Hematopoietic multipotent progenitor cell treated with erythropoietin and hydrocortisone succinate and interleukin-3 and kit ligand, for 17 days (in vitro differentiated cells): Measurements from ENCODE around the gene CTNNBL1.

Experiments
- DNase-seq: peaks from one replicate; pipeline ENCODE4 v3.0.0-alpha.2; 2015; ENCODE audit warnings: low spot score

The CTNNBL1 gene

DNA sequence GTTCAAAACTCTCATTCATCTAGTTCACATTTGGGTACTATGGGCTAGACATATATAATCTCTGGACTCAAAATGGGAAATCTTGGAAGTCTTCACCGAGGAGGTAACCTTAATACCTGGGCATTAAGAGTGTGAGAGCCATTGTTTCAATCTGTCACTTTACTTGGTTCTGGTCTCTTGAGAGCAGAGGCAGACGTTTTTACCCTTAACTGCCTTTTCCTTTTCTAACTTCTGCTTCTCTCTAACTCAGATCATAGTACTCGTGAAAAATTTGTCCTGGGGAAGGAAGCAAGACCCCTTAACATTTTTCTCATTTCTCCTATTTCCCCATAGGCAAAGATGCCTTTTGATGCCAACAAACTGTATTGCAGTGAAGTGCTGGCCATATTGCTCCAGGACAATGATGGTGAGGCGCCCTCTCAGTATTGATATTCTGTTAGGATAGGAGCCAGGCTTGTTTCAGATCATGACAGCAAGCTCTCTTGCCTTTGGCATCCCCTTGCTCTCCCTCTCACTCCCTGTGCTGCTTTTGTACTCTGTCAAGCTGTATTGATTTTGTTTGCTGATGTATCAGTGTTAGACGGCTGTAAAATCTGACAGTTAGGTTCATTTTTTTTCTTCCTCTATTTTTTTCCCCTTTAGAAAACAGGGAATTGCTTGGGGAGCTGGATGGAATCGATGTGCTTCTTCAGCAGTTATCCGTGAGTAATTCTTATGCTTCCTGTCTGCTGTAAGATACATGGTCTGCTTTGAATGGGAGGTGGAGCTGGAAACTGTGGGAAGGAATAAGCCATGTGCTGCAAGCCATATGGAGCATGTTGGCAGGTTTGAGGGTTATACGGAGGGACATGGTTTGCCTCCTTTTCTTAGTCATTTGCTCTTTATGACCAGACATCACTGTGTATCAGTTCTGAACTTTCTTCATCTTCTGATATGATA lies 83.5 kb downstream of the CTNNBL1 start:
- no peak for DNase-seq

DNA sequence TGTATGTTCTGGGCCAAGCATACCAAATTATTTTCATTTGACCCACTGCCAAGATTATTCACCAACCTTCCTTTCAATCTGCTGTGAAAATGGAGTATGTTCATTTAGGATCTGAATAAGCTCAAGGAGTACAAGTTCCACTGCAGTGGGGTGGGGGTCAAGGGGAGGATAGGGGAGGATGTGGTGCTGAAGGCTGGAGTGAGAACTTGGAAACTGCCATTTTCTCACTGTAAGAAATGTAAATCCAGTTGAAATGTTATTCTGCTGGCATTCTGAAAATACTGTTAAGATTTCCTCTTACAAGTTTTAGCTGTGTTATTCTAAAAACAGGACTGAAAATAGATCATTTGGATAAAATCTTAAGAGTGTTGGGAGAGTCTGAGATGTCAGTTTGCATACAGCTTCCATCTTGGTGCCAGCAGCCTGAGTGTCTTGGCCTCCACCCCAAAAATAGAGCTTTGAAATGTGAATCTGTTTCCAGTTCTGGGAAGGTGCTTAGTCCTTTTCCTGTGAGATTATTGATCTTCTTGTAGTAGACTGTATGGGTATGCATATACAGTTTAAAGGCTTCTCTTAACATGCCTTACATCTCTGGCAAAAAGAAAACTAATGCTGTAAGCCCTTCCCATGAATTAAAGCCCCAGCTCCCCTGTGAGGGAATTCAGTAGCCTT lies 84.3 kb downstream of the CTNNBL1 start:
- no peak for DNase-seq

DNA sequence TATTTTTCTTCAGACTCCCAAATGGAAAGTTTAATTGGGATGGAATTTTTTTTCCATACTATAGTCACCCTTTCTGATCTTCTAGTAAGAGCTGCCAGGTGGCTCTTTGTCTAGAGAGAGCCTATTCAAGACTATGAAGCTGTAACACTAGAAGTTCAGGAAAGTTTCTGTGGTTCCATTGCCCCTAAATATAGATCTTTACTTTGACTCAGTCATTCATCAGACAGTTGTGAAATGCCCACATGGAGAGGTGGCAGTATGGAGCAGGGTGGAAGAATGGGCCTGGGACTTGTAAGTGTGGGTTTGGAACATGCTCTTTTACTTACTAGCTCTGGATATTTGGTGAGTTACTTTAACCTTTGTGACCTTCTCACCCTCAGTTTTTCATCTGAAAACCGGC lies 87.8 kb downstream of the CTNNBL1 start:
- DNase-seq, result no peak

- no peak for DNase-seq
These were observed 92.2 kb downstream of the CTNNBL1 start for GRCh38 chr20:37786043-37786442.

- DNase-seq, result no peak
These were observed 95.6 kb downstream of the CTNNBL1 start for GRCh38 chr20:37789408-37789807.

- DNase-seq, result no peak
These were observed 97.1 kb downstream of the CTNNBL1 start for GRCh38 chr20:37790900-37791299.

DNA sequence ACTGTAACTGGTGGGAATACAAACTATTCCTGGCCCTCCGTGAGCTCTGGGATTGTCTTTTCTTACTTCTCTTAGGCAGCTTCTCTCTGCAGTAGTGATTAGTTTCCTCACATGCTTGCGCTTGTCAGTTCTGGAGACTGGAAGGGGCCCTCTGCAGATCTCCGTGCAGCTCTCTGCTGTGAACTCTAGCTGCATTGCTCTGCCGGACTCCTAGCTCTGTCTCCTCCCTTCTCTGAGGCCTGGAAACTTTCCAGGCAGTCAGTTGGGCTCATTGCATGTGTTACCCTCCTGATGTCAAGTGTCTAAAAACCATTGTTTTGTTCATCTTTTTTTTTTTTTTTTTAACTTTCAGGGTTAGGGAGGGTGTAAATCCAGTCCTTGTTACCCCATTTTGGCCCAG lies 102.3 kb downstream of the CTNNBL1 start:
- DNase-seq, result no peak

DNA sequence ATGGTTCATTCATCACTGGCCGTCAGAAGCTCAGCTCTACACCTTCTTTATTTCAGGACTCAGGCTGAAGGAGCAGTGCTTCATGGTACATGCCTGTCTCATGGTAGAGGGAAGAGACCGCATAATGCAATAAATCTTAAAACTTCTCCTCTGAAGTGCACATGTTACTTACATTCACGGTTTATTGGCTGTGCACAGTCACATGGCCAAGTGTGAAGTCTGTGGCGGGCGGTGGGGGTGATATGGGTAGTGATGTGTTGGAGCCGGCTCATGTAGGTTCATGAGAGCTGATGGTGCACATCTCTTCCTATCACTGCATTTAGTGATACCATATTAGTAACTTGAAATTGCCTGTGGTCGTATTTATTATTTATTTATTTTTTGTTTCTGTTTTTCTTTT lies 102.9 kb downstream of the CTNNBL1 start:
- DNase-seq, result no peak

DNA sequence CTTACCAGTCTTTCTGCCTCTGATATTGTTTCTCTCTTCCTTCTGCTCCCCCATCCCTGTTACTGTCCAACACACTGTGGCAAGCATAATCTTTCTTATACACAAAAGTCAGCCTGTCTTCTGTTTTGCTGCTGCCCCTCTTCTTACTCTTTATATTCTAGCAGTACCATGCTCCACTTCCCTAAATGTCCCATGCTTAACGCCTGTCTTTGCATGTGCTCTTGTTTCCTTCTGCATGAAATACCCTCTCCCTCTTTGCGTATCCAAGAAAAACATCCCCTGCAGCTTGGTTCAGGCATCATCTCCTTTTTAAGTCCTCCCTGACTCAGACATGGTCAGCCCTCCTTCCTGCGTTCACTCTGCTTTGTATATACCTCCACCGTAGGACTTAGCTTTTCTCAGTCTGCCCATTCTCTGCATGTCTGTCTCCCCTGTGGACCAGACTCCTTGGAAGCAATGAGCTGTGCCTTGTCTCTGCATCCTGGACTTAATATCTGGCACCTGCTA lies 103.9 kb downstream of the CTNNBL1 start:
- DNase-seq, result no peak

GRCh38 chr20:37798312-37798711 lies 104.5 kb downstream of the CTNNBL1 start:
- DNase-seq, result no peak

DNA sequence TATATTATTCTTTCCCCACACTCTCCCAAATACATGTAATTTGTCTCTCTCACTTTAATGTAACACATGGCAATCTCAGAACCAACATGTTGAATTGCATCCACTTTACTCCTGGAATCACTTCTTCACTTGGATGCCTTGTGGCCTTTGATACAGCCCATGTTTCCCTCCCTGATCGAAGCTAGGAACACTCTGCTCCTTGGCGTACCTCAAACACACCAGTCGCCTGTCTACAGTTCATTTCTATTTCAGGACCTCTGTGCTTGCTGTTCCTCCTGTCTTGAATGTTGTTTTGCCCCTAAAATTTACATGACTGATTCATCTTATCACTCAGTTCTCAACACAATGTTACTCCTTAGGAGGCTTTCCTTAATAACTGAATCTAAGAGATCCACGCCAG lies 106.8 kb downstream of the CTNNBL1 start:
- DNase-seq, result no peak

DNA sequence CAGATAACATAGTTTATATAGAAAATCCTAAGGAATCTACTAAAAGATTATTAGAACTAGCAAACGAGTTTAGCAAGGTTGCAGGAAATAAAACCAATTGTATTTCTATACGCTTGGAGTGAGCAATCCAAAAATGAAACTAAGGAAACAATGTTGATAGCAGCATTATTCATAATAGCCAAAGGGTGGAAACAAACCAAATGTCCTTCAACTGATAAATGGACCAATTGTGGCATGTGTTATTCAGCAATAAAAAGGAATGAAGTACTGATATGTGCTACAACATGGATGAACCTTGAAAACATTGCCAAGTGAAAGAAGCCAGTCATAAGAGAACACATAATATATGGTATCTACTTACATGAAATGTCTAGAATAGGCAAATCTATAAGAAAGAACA lies 108.1 kb downstream of the CTNNBL1 start:
- no peak for DNase-seq

GRCh38 chr20:37803438-37804307 lies 109.8 kb downstream of the CTNNBL1 start:
- no peak for DNase-seq

DNA sequence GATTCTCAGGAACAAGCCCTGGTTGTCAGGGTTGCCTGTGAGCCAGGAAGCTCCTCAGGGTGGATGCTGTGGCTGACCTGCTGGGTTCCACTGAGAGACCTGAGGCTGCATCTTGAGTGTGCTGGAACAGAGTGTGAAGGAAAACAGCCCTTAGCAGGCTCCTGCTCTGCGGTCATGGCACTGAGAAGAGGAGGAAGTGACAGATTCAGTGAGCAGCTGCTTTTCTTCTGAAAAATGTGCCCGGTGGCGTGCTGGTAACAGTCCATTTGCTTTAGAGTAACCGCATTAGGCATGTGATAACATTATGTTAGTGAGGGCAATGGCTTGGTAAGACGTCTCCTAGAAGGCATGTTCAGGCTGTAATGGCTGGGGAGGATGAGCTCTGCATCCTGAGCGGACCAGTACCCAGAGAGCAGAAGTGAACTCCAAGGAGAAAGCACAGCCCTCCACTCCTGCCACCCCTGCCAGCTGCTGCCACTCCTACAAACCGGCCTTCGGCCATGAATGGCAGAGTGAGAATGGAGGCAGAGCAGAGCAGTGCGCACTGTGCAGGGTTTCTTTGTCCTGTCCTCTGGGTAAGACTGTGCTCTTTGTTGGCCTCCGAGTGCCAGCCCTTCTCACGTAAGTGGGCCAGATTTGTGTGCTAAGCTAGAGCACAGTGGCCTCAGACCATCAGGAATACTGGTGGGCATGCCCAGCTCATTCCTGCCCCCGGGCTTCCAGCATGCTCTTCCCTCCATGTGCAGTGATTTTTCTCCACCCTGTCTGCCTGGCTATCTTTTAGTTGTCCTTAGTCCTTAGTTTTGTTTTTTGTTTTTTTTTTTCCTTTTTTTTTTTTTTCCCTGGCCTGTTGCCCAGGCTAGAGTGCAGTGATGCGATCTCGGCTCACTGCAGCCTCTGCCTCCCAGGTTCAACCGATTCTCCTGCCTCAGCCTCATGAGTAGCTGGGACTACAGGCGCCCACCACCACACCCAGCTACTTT lies 111.0 kb downstream of the CTNNBL1 start:
- DNase-seq, result no peak

DNA sequence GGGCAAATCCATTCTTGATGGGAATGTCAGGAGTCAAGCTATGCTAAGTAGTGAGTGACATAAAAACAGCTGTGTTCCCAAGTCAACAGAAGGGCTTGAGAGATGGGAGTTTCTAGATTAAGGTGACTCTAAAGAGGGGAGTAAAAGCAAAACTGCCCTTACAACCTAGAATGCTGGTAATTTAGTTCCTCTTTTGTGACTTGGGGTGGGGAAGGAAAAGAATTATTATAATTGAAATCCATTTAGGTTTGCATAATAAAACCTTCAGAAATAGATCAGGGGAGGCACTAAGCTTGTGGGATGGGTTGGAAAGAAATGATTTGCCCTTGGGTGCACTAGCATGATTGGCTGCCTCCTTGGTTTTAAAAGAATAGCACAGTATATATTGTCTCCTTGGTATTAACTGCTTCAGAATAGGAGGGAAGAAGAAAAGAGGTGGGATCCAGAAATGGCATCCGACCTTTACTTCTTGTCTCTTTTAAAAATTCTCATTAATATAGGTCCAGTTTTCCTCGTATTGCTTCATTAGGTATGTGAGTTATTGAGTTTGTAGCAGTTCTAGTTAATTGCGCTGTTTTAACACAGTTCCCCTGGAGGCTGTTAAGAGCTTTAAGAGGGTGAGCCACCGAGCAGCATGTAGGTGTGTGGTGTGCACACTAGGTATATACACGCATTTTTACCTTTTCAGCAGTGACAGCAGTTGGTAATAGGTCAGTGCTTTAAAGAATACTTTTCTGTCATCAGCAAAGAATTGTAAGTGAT lies 113.8 kb downstream of the CTNNBL1 start:
- no peak for DNase-seq

DNA sequence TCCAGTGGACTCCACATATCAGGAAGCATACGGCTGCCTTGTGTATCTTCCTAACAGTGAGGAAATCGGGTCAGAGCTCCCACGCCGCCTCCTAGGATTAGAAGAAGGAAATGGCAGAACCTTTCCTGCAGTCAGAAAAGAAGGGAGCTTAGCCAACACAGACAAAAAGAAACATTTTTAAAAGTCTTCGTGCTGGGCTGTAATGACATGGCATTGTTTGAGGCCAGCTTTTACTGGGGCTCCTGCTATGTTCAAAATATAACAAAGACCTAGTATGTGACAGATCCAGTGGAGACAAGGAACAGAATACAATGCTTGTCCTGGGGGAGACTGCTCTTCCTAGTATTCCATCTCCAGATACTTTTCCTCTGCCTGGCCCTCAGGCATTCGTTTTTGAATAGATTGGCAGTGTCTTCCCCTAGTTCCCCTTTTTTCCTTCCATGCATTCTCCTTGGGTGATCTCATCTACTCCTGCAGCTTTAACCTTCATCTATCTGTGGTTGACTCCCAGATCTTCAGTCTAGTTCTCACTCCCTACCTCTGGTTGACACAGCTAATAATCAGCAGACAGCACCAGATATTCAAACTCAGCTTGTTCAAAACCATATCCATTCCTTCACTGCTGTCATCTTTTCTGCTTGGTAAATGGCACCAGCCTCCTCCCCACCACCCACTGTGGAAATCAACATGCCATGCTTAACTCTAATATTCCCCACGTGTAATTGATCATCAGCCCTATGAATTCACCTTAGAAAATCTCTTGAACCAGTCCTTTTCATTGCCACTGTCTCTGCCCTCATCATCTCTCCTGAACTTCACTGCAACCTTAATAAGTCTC lies 114.6 kb downstream of the CTNNBL1 start:
- no peak for DNase-seq

DNA sequence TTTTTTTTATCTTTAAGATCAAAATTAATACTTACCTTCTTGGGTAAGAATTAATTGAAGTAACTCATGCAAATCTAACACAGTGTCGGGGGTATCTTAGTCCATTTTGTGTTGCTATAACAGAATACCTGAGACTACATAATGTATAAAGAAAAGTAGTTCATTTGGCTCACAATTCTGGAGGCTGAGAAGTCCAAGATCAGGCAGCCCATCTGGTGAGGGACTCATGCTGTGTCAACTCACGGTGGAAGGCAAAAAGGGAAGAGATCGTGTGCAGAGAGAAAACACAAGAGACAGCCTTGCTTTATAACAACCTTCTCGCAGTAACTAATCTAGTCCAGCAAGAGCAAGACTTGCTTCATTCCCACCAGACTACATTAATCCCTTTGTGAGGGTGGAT lies 116.2 kb downstream of the CTNNBL1 start:
- no peak for DNase-seq

DNA sequence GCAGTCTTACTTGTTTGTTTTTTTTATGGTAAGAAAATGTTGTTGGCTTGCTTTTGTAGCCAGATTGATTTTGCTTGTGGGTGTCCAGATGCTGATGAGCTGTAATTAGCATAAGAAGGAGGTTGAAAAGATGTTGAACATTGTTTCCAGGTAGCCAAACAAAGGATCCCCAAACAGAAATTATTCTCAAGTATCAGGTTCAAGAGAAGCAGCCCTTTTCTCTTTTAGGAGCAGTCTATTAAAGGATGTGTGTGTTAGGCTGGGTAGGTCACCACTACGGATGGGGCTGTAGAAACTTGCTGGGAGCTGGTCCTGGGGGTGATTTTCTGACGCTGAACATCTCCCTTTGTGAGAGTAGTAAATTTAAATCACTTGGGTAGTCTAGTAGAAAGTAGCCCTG lies 122.2 kb downstream of the CTNNBL1 start:
- no peak for DNase-seq

DNA sequence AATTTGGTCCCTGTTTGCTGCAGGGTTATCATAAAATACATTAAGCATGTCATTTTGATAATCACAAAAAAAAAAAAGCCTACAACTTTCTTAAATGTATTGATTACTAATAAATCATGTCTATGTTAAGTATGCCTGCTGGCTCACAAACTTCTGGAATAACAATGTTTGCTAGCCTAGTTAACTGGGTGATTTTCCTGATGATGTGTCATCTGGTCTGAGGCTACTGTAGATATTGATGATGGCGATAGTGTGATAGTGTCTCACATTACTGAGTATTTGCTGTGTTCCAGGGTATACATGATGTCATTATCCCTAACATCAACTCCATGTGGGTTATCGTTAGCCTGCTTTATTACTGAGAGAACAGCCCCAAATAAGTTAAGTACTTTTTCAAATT lies 122.9 kb downstream of the CTNNBL1 start:
- no peak for DNase-seq
